Mammary epithelial cell (primary cell): ENCODE results near the gene AGBL5.

Source experiments
- EZH2 ChIP-seq: IDR thresholded peaks from 2 replicates; pipeline ENCODE4 v1.6.1; 2012; ENCODE audit warnings: low read length, inconsistent platforms, borderline replicate concordance
- TF ChIP-seq, protein P1 (sequence below), 2 donors: IDR thresholded peaks in 1 of 2; conservative IDR thresholded peaks in 1 of 2; 2 replicates each; pipeline ENCODE4 v1.5.1; 2011 to 2012; ENCODE audit warnings: inconsistent platforms in 2 of 2, low read length in 2 of 2, mild to moderate bottlenecking in 2 of 2, control low read depth in 1 of 2, low read depth in 1 of 2; ENCODE audit not compliant: insufficient read depth in 1 of 2; ENCODE audit errors: extremely low read depth in 1 of 2

DNA sequence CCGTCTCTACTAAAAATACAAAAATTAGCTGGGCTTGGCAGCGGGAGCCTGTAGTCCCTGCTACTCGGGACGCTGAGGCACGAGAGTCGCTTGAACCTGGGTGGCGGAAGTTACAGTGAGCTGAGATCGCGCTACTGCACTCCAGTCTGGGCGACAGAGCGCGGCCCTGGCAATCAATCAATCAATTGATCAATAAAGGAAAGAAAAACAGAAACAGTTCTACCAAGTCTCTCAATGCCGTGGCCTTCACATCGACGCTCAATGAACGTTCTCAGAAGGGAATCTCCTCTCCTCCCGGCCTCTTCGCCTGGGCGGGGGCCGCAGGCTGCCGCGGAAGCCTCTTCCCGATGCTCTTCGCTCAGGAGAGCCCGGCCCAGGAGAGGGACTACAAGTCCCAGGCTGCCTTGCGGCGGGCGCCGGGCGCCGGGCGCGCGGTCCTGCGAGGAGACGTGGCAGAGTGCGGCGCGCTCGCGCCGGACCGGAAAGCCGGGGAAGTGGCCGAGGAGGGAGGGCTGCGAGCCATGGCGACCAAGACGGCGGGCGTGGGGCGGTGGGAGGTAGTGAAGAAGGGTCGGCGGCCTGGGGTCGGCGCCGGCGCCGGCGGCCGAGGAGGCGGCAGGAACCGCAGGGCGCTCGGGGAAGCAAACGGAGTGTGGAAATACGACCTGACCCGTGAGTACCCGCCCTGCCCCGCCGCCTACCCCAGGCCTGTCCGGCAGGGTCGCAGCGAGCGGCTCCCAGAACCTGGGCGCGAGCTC, 18.8 kb upstream of the AGBL5 start, which contains the start of gene TMEM214:
- TF ChIP-seq, protein P1, sequence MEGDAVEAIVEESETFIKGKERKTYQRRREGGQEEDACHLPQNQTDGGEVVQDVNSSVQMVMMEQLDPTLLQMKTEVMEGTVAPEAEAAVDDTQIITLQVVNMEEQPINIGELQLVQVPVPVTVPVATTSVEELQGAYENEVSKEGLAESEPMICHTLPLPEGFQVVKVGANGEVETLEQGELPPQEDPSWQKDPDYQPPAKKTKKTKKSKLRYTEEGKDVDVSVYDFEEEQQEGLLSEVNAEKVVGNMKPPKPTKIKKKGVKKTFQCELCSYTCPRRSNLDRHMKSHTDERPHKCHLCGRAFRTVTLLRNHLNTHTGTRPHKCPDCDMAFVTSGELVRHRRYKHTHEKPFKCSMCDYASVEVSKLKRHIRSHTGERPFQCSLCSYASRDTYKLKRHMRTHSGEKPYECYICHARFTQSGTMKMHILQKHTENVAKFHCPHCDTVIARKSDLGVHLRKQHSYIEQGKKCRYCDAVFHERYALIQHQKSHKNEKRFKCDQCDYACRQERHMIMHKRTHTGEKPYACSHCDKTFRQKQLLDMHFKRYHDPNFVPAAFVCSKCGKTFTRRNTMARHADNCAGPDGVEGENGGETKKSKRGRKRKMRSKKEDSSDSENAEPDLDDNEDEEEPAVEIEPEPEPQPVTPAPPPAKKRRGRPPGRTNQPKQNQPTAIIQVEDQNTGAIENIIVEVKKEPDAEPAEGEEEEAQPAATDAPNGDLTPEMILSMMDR (conservative IDR thresholded peaks at IDR 0.05 in 1 of 2, IDR thresholded peaks at IDR 0.05 in 1 of 2; ENCODE audit: extremely low read depth in 1 of 2, insufficient read depth in 1 of 2, low read depth in 1 of 2, low read length in 2 of 2) = no peak
- TF ChIP-seq EZH2 = no peak
